Prostate gland (tissue), 2 donors: Measurements from ENCODE around the gene POPDC3.

ENCODE experiments used
- POLR2A ChIP-seq: fragments of 450-650 bp; IDR thresholded peaks from one replicate; pipeline ENCODE4 v1.6.1; 2016; ENCODE audit warnings: antibody characterized with exemption, mild to moderate bottlenecking
- TF ChIP-seq, protein P1 (sequence below), 4 experiments: fragments of 200-600 bp in 2 of 4; fragments of 450-650 bp in 2 of 4; sonication (generic) in 2 of 4; IDR thresholded peaks; 1 replicate in 3 of 4; 2 replicates in 1 of 4; pipeline ENCODE4 v1.5.1; 2016 to 2019; ENCODE audit warnings: antibody characterized with exemption in 4 of 4, mild to moderate bottlenecking in 2 of 4, moderate library complexity in 2 of 4

DNA sequence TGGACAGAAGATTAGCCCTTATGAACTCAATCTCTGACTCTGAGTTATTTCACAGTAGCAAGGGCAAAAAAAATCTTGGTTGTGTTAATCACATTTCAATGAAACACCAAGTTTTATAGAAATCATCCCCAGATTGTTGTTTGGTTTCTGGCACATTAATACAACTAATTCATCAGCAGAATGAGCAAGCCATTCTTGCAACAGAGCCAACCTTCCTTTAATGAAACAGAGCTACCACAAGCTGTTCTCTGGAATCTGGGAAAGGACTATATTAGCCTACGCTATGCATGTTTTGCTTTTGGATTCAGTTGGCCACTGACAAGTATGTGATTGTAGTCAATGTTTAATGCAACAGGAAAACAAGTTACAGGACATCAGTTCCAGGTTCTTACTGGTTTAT lies 13.8 kb upstream of the POPDC3 start:
- TF ChIP-seq POLR2A, result no peak
- TF ChIP-seq, protein P1, sequence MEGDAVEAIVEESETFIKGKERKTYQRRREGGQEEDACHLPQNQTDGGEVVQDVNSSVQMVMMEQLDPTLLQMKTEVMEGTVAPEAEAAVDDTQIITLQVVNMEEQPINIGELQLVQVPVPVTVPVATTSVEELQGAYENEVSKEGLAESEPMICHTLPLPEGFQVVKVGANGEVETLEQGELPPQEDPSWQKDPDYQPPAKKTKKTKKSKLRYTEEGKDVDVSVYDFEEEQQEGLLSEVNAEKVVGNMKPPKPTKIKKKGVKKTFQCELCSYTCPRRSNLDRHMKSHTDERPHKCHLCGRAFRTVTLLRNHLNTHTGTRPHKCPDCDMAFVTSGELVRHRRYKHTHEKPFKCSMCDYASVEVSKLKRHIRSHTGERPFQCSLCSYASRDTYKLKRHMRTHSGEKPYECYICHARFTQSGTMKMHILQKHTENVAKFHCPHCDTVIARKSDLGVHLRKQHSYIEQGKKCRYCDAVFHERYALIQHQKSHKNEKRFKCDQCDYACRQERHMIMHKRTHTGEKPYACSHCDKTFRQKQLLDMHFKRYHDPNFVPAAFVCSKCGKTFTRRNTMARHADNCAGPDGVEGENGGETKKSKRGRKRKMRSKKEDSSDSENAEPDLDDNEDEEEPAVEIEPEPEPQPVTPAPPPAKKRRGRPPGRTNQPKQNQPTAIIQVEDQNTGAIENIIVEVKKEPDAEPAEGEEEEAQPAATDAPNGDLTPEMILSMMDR (IDR thresholded peaks at IDR 0.05), result no peak
